ENCODE results near the gene PTPRG. TPM values are rescaled to one million over a fixed set of nuclear protein-coding genes. Genes with fewer than 3 reads are reported as not detected.
A peak's percentile ranks its signal among the peaks of the same experiment; 100 is the strongest.

The PTPRG gene
- total and polyA plus RNA-seq, 8 donors: 50.9 to 88.4 (median 54.4) TPM

GRCh38 chr3:61615643-61616042 lies 54.3 kb downstream of the PTPRG start:
- no peak overlapping the region for H3K27ac ChIP-seq
- no peaks in the 10 kb centered on the region for H3K27me3 ChIP-seq
- ATAC-seq (no peak), DNase-seq (no peak)
- no peaks in the 10 kb centered on the region for H3K9me3 ChIP-seq
- TF ChIP-seq CTCF (IDR thresholded peaks at IDR 0.05): no peak
- no peaks in the 10 kb centered on the region for H3K4me1 ChIP-seq
- H3K4me3 ChIP-seq: no peak overlapping the region
- intact Hi-C loops (cut with DNase I): no loop called here
- no peaks in the 10 kb centered on the region for H3K36me3 ChIP-seq

GRCh38 chr3:61616586-61616985 lies 55.2 kb downstream of the PTPRG start:
- Histone ChIP-seq H3K4me3 (no peak overlapping the region), H3K27ac (no peak overlapping the region), H3K9me3 (no peaks in the 10 kb centered on the region), H3K4me1 (no peaks in the 10 kb centered on the region), H3K27me3 (no peaks in the 10 kb centered on the region), H3K36me3 (no peaks in the 10 kb centered on the region)
- no peak for ATAC-seq
- intact Hi-C loops (cut with DNase I): no loop called here
- DNase-seq: no peak
- TF ChIP-seq CTCF (IDR thresholded peaks at IDR 0.05): no peak

- Histone ChIP-seq H3K4me1 (no peaks in the 10 kb centered on the region), H3K4me3 (no peak overlapping the region), H3K27me3 (no peaks in the 10 kb centered on the region), H3K27ac (no peak overlapping the region), H3K36me3 (no peaks in the 10 kb centered on the region), H3K9me3 (no peaks in the 10 kb centered on the region)
- ATAC-seq (peak; percentile 89), DNase-seq (no peak)
- intact Hi-C loops (cut with DNase I): no loop called here
- no peak for TF ChIP-seq CTCF (IDR thresholded peaks at IDR 0.05)
These were observed 55.7 kb downstream of the PTPRG start for GRCh38 chr3:61617041-61617440.

- H3K27ac ChIP-seq: no peak overlapping the region
- no peak for TF ChIP-seq CTCF (IDR thresholded peaks at IDR 0.05)
- H3K27me3 ChIP-seq: no peaks in the 10 kb centered on the region
- ATAC-seq (no peak), DNase-seq (no peak)
- no peaks in the 10 kb centered on the region for H3K9me3 ChIP-seq
- H3K4me1 ChIP-seq: no peaks in the 10 kb centered on the region
- no peak overlapping the region for H3K4me3 ChIP-seq
- no peaks in the 10 kb centered on the region for H3K36me3 ChIP-seq
- intact Hi-C loops (cut with DNase I): no loop called here
These were observed 56.3 kb downstream of the PTPRG start for GRCh38 chr3:61617651-61618050.

- H3K27ac ChIP-seq: no peak overlapping the region
- no peaks in the 10 kb centered on the region for H3K9me3 ChIP-seq
- no peak for TF ChIP-seq CTCF (IDR thresholded peaks at IDR 0.05)
- H3K36me3 ChIP-seq: no peaks in the 10 kb centered on the region
- intact Hi-C loops (cut with DNase I): no loop called here
- ATAC-seq: no peak
- H3K4me1 ChIP-seq: no peaks in the 10 kb centered on the region
- DNase-seq: no peak
- no peak overlapping the region for H3K4me3 ChIP-seq
- H3K27me3 ChIP-seq: no peaks in the 10 kb centered on the region
These were observed 56.9 kb downstream of the PTPRG start for GRCh38 chr3:61618231-61618630.

All from left lung (tissue), 10 donors.